CD14-positive monocyte (primary cell): ENCODE data around the gene SNRPD3. TPM values are rescaled to one million over a fixed set of nuclear protein-coding genes. Genes with fewer than 3 reads are reported as not detected.

Experiments used
- DNase-seq, 3 donors: peaks; one replicate each; pipeline ENCODE4 v3.0.0-alpha.2; 2011 to 2022
- H2AFZ ChIP-seq: 2 replicates; pipeline ENCODE4 v1.6.0; 2012; ENCODE audit warnings: mild to moderate bottlenecking, low read depth, low read length, inconsistent platforms; ENCODE audit not compliant: insufficient read depth, poor library complexity, severe bottlenecking
- H3K27ac ChIP-seq, 2 donors: 1 replicate in 1 of 2; 2 replicates in 1 of 2; pipeline ENCODE4 v1.5.1; 2012 to 2013; ENCODE audit warnings: low read length in 2 of 2, control low read depth in 1 of 2, inconsistent platforms in 1 of 2, low read depth in 1 of 2, mild to moderate bottlenecking in 1 of 2
- H3K27me3 ChIP-seq, 2 donors: one replicate each; pipeline versions ENCODE4 v1.6.0 to v1.6.1; 2011 to 2013; ENCODE audit warnings: low read length in 2 of 2; ENCODE audit not compliant: control insufficient read depth in 2 of 2, insufficient read depth in 2 of 2
- H3K36me3 ChIP-seq, 2 donors: replicated peaks in 1 of 2; 1 replicate in 1 of 2; 2 replicates in 1 of 2; pipeline versions ENCODE4 v1.5.1 to v1.6.1; 2012 to 2013; ENCODE audit warnings: low read length in 2 of 2, control low read depth in 1 of 2, inconsistent platforms in 1 of 2, mild to moderate bottlenecking in 1 of 2; ENCODE audit not compliant: insufficient read depth in 2 of 2, control insufficient read depth in 1 of 2
- H3K4me1 ChIP-seq, 2 donors: 1 replicate in 1 of 2; 2 replicates in 1 of 2; pipeline versions ENCODE4 v1.5.1 to v1.6.1; 2012 to 2013; ENCODE audit warnings: low read length in 2 of 2, control low read depth in 1 of 2, inconsistent platforms in 1 of 2, mild to moderate bottlenecking in 1 of 2, moderate library complexity in 1 of 2; ENCODE audit not compliant: insufficient read depth in 2 of 2, control insufficient read depth in 1 of 2
- H3K4me2 ChIP-seq: replicated peaks from 2 replicates; pipeline ENCODE3; 2012; ENCODE audit warnings: low read length, moderate library complexity, mild to moderate bottlenecking; ENCODE audit not compliant: poor library complexity, severe bottlenecking; ENCODE audit errors: extremely low read depth
- H3K4me3 ChIP-seq, 3 experiments: fragments of 200-600 bp in 1 of 3; sonication (generic) in 1 of 3; replicated peaks in 1 of 3; 1 replicate in 2 of 3; 2 replicates in 1 of 3; pipeline ENCODE4 v1.5.1; 2011 to 2013; ENCODE audit warnings: low read length in 3 of 3, mild to moderate bottlenecking in 3 of 3, control low read depth in 2 of 3, low read depth in 2 of 3, inconsistent platforms in 1 of 3, moderate library complexity in 1 of 3
- H3K79me2 ChIP-seq: 2 replicates; pipeline ENCODE4 v1.6.0; 2012; ENCODE audit warnings: mild to moderate bottlenecking, control low read depth, inconsistent platforms, low read length, moderate library complexity; ENCODE audit not compliant: insufficient read depth
- H3K9ac ChIP-seq: 2 replicates; pipeline ENCODE4 v1.6.0; 2017; ENCODE audit warnings: low read length, mild to moderate bottlenecking; ENCODE audit not compliant: insufficient read depth, poor library complexity, severe bottlenecking
- H3K9me3 ChIP-seq, 2 donors: replicated peaks in 1 of 2; 1 replicate in 1 of 2; 2 replicates in 1 of 2; pipeline versions ENCODE4 v1.5.1 to v1.6.1; 2012 to 2013; ENCODE audit warnings: low read length in 2 of 2, control low read depth in 1 of 2; ENCODE audit not compliant: control insufficient read depth in 1 of 2, insufficient read depth in 1 of 2
- H4K20me1 ChIP-seq: 2 replicates; pipeline ENCODE4 v1.6.0; 2012; ENCODE audit warnings: mild to moderate bottlenecking, low read length, control low read depth, moderate library complexity; ENCODE audit not compliant: insufficient read depth
- H3K27ac Mint-ChIP-seq, 7 donors: one replicate each; pipeline ENCODE4 v1.8.0; 2020; ENCODE audit warnings: mild to moderate bottlenecking in 7 of 7, mixed read lengths in 7 of 7, moderate library complexity in 6 of 7, inconsistent platforms in 2 of 7
- H3K27me3 Mint-ChIP-seq, 3 donors: one replicate each; pipeline ENCODE4 v1.8.0; 2021 to 2022; ENCODE audit warnings: low read depth in 3 of 3, mild to moderate bottlenecking in 3 of 3, mixed read lengths in 3 of 3, moderate library complexity in 3 of 3, inconsistent platforms in 1 of 3
- H3K36me3 Mint-ChIP-seq, 2 donors: one replicate each; pipeline ENCODE4 v1.8.0; 2020; ENCODE audit warnings: mixed read lengths in 2 of 2, inconsistent platforms in 1 of 2, mild to moderate bottlenecking in 1 of 2
- H3K4me1 Mint-ChIP-seq: one replicate; pipeline ENCODE4 v1.8.0; 2020; ENCODE audit warnings: mild to moderate bottlenecking, mixed read lengths
- H3K4me3 Mint-ChIP-seq, 2 donors: one replicate each; pipeline ENCODE4 v1.8.0; 2020; ENCODE audit warnings: mild to moderate bottlenecking in 2 of 2, mixed read lengths in 2 of 2, moderate library complexity in 1 of 2
- H3K9me3 Mint-ChIP-seq, 7 donors: one replicate each; pipeline ENCODE4 v1.8.0; 2020 to 2022; ENCODE audit warnings: mixed read lengths in 7 of 7, mild to moderate bottlenecking in 6 of 7, moderate library complexity in 6 of 7, inconsistent platforms in 2 of 7
- CTCF ChIP-seq: fragments of 200-600 bp; IDR thresholded peaks from one replicate; pipeline ENCODE4 v1.8.0; 2022; ENCODE audit warnings: antibody characterized with exemption, mild to moderate bottlenecking
- WGBS: methylation state at CpG from one replicate; pipeline ENCODE4 v1.1.5; 2013; ENCODE audit warnings: missing lambda C conversion rate; ENCODE audit not compliant: insufficient coverage; 5-methylcytosine and 5-hydroxymethylcytosine counted together
- intact Hi-C, 2 donors: fragments of 100-400 bp; cut with micrococcal nuclease; formaldehyde crosslinking; loops; one replicate each; pipeline versions ENCODE4 v1.15.0 to v1.15.1; 2023
- polyA plus RNA-seq, 3 donors: library from polyadenylated mRNA; depleted of rRNA in 1 of 3; unstranded in 2 of 3; stranded (reverse) in 1 of 3; fragments of 300-500 nt in 2 of 3; fragments of >200 nt in 1 of 3; fragmentation: Illumina TruSeq in 2 of 3; gene quantifications; 1 replicate in 2 of 3; 2 replicates in 1 of 3; pipeline ENCODE4 v1.2.3, GENCODE V29; 2012 to 2021

The SNRPD3 gene
- polyA plus RNA-seq, 3 donors: 71.8 to 115 (median 80.9) TPM

GRCh38 chr22:24583221-24584165, 27.7 kb downstream of the SNRPD3 start:
- no peaks in the 10 kb centered on the region for H3K4me1 ChIP-seq
- no peak for TF ChIP-seq CTCF
- H3K27ac ChIP-seq: no peak overlapping the region
- Mint-ChIP-seq H3K9me3 (no peaks in the 10 kb centered on the region), H3K4me1 (peaks cover 3% of the 10 kb centered on the region), H3K27me3 (peaks cover 0 to 2% (median 1%) of the 10 kb centered on the region in 3 donors), H3K4me3 (no peak overlapping the region), H3K27ac (peak overlapping the region in 1 of 7 donors; percentile 68), H3K36me3 (peaks cover 0 to 2% of the 10 kb centered on the region in 2 donors)
- no peak overlapping the region for H3K4me3 ChIP-seq
- H4K20me1 ChIP-seq: no peaks in the 10 kb centered on the region
- no peaks in the 10 kb centered on the region for H3K9me3 ChIP-seq
- intact Hi-C loops: no loop called here
- H3K4me2 ChIP-seq: no peak overlapping the region
- no peak overlapping the region for H2AFZ ChIP-seq
- no peak overlapping the region for H3K9ac ChIP-seq
- H3K27me3 ChIP-seq: no peaks in the 10 kb centered on the region
- WGBS: 91% methylated on average over 13 of the region's 19 CpGs
- DNase-seq: no peak
- no peaks in the 10 kb centered on the region for H3K79me2 ChIP-seq
- H3K36me3 ChIP-seq: no peaks in the 10 kb centered on the region

- no peak for DNase-seq
These were observed 28.5 kb downstream of the SNRPD3 start for GRCh38 chr22:24584166-24584790.

More at GRCh38 chr22:24584166-24584790, 28.5 kb downstream of the SNRPD3 start:
- H3K36me3 ChIP-seq: no peaks in the 10 kb centered on the region
- H3K4me2 ChIP-seq: no peak overlapping the region
- TF ChIP-seq CTCF: no peak
- H3K9me3 ChIP-seq: no peaks in the 10 kb centered on the region
- Mint-ChIP-seq H3K27me3 (peaks cover 0 to 2% (median 1%) of the 10 kb centered on the region in 3 donors), H3K4me1 (peaks cover 3% of the 10 kb centered on the region), H3K27ac (no peak overlapping the region), H3K4me3 (no peak overlapping the region), H3K36me3 (no peaks in the 10 kb centered on the region), H3K9me3 (no peaks in the 10 kb centered on the region)
- H3K4me3 ChIP-seq: no peak overlapping the region
- H3K27me3 ChIP-seq: no peaks in the 10 kb centered on the region
- no peak overlapping the region for H2AFZ ChIP-seq
- no peak overlapping the region for H3K27ac ChIP-seq
- no peak overlapping the region for H3K9ac ChIP-seq
- H3K4me1 ChIP-seq: no peaks in the 10 kb centered on the region
- intact Hi-C loops: no loop called here
- no peaks in the 10 kb centered on the region for H4K20me1 ChIP-seq
- WGBS: 100% methylated on average over 1 of the region's 5 CpGs
- no peaks in the 10 kb centered on the region for H3K79me2 ChIP-seq
